Activated naive CD4-positive, alpha-beta T cell (primary cell): ENCODE measurements around the gene VAPB.

ENCODE experiments used
- DNase-seq, 4 experiments: peaks; one replicate each; lab custom pipeline; 2025; lab: John Stamatoyannopoulos, UW

Gene VAPB

GRCh38 chr20:58481481-58482021 is 92.5 kb downstream of the VAPB start:
- DNase-seq, result peak in 3 of 4 experiments; percentile 5 to 38 (median 28)

- DNase-seq, result no peak
These were observed 93.4 kb downstream of the VAPB start for GRCh38 chr20:58482416-58482815.

- no peak for DNase-seq
These were observed 94.0 kb downstream of the VAPB start for GRCh38 chr20:58483051-58483450.

GRCh38 chr20:58483470-58483869 is 94.4 kb downstream of the VAPB start:
- no peak for DNase-seq

- no peak for DNase-seq
These were observed 96.4 kb downstream of the VAPB start for GRCh38 chr20:58485393-58485792.

- no peak for DNase-seq
These were observed 97.2 kb downstream of the VAPB start for GRCh38 chr20:58486207-58486606.

- no peak for DNase-seq
These were observed 103.2 kb downstream of the VAPB start for GRCh38 chr20:58492074-58492718.

GRCh38 chr20:58492795-58493524 is 103.9 kb downstream of the VAPB start:
- no peak for DNase-seq

- no peak for DNase-seq
These were observed 106.0 kb downstream of the VAPB start for GRCh38 chr20:58494923-58495622.

GRCh38 chr20:58495623-58496428 is 106.8 kb downstream of the VAPB start:
- no peak for DNase-seq

GRCh38 chr20:58496429-58496769 is 107.4 kb downstream of the VAPB start:
- no peak for DNase-seq

- no peak for DNase-seq
These were observed 108.1 kb downstream of the VAPB start for GRCh38 chr20:58497076-58497641.

- DNase-seq, result no peak
These were observed 108.9 kb downstream of the VAPB start for GRCh38 chr20:58497724-58498469.

- no peak for DNase-seq
These were observed 109.5 kb downstream of the VAPB start for GRCh38 chr20:58498470-58499068.

- no peak for DNase-seq
These were observed 111.2 kb downstream of the VAPB start for GRCh38 chr20:58500256-58500655.
